CD4-positive, alpha-beta T cell treated with Interferon gamma for 1 hour (primary cell): ENCODE results near the gene STK25.
"Not testable (repeated sequence)": the region's sequence is repeated elsewhere in the genome, so short reads cannot be mapped to it uniquely, and the experiment has no call there.

Experiments used
- DNase-seq: peaks from one replicate; pipeline ENCODE4 v3.0.0-alpha.2; 2020

STK25 gene

GRCh38 chr2:241461693-241462677, 46.4 kb downstream of the STK25 start:
- DNase-seq: no peak

GRCh38 chr2:241460631-241461030, 47.8 kb downstream of the STK25 start:
- no peak for DNase-seq

- no peak for DNase-seq
Observed at GRCh38 chr2:241459520-241459919, 48.9 kb downstream of the STK25 start.

- DNase-seq: no peak
Observed at GRCh38 chr2:241458687-241459086, 49.7 kb downstream of the STK25 start.

- DNase-seq: no peak
Observed at GRCh38 chr2:241456546-241456945, 51.8 kb downstream of the STK25 start.

- no peak for DNase-seq
Observed at GRCh38 chr2:241454837-241455485, 53.4 kb downstream of the STK25 start.

GRCh38 chr2:241453919-241454318, 54.5 kb downstream of the STK25 start:
- DNase-seq: not testable (repeated sequence)

- no peak for DNase-seq
Observed at GRCh38 chr2:241451840-241452506, 56.4 kb downstream of the STK25 start.

- DNase-seq: not testable (repeated sequence)
Observed at GRCh38 chr2:241450092-241450491, 58.3 kb downstream of the STK25 start.

GRCh38 chr2:241445426-241445825, 63.0 kb downstream of the STK25 start:
- no peak for DNase-seq

GRCh38 chr2:241443486-241444223, 64.7 kb downstream of the STK25 start:
- peak; percentile 78 for DNase-seq
